K562 (cell line): ENCODE measurements around the gene DPP10. TPM values are rescaled to one million over a fixed set of nuclear protein-coding genes. Genes with fewer than 3 reads are reported as not detected.

Source experiments
- ATAC-seq: fragments of 200-7000 bp; cut with Tn5 transposase; 3 replicates; pipeline ENCODE4 v1.9.1; 2020; ENCODE audit warnings: moderate library complexity
- BruUV-seq: library from RNA; stranded (reverse); fragments of 400-500 nt; replicated peaks from 2 replicates; lab custom pipeline; 2021; lab: Mats Ljungman, UMichigan
- CTCF ChIA-PET: fragments of 300-600 bp; formaldehyde crosslinking; extraction: SDS; loops from one replicate; lab custom pipeline; 2021; ENCODE audit warnings: low intra/inter-chr PET ratio; lab: Yijun Ruan, JAX
- POLR2A ChIA-PET: fragments of 300-600, 350-650 bp; sonication (Branson Sonifier 250); formaldehyde crosslinking; extraction: SDS; loops from one replicate; lab custom pipeline; 2021; ENCODE audit warnings: antibody characterized with exemption, inconsistent platforms; lab: Yijun Ruan, JAX
- DNase-seq, 4 experiments: peaks; one replicate each; pipeline versions ENCODE4 v3.0.0 to v3.0.0-alpha.2; 2011 to 2018; ENCODE audit warnings: low spot score in 3 of 4, mixed read lengths in 3 of 4; ENCODE audit errors: extremely low read depth in 1 of 4
- FAIRE-seq: peaks from 2 replicates; lab custom pipeline; 2011; peaks lifted over from hg19 to GRCh38; lab: Jason Lieb, UNC
- H2AFZ ChIP-seq: 2 replicates; pipeline ENCODE4 v1.6.0; 2011; ENCODE audit warnings: low read depth, low read length, control low read depth, inconsistent platforms
- H3K27ac ChIP-seq: fragments of 200-600 bp; 3 replicates; pipeline ENCODE4 v1.8.0; 2011; ENCODE audit warnings: low read depth, mild to moderate bottlenecking, control low read depth, inconsistent platforms, low read length, moderate library complexity, mixed read lengths; ENCODE audit errors: extremely low read depth
- H3K27me3 ChIP-seq, 2 experiments: fragments of 300-600 bp in 1 of 2; 2 replicates in 1 of 2; 3 replicates in 1 of 2; pipeline versions ENCODE4 v1.6.0 to v1.8.0; 2011; ENCODE audit warnings: inconsistent platforms in 2 of 2, low read length in 2 of 2, mild to moderate bottlenecking in 1 of 2, mixed read lengths in 1 of 2, moderate library complexity in 1 of 2; ENCODE audit not compliant: control insufficient read depth in 2 of 2, insufficient read depth in 2 of 2
- H3K36me3 ChIP-seq: fragments of 300-600 bp; 3 replicates; pipeline ENCODE4 v1.8.0; 2011; ENCODE audit warnings: mild to moderate bottlenecking, low read length, inconsistent platforms; ENCODE audit not compliant: control insufficient read depth, insufficient read depth
- H3K4me1 ChIP-seq, 2 experiments: fragments of 200-600 bp in 1 of 2; replicated peaks in 1 of 2; 2 replicates in 1 of 2; 3 replicates in 1 of 2; pipeline versions ENCODE4 v1.5.1 to v1.8.0; 2011; ENCODE audit warnings: inconsistent platforms in 2 of 2, low read length in 2 of 2, mild to moderate bottlenecking in 1 of 2, mixed read lengths in 1 of 2, moderate library complexity in 1 of 2; ENCODE audit not compliant: control insufficient read depth in 2 of 2, insufficient read depth in 2 of 2
- H3K4me2 ChIP-seq: 2 replicates; pipeline ENCODE4 v1.6.1; 2011; ENCODE audit warnings: low read length, control low read depth, inconsistent platforms, mixed read lengths; ENCODE audit not compliant: insufficient read depth
- H3K4me3 ChIP-seq: fragments of 200-600 bp; sonication (generic), shearing (Covaris generic); 2 replicates; pipeline ENCODE4 v1.5.1; 2016; ENCODE audit warnings: control low read depth, inconsistent platforms
- H3K79me2 ChIP-seq: fragments of 200-600 bp; 3 replicates; pipeline ENCODE4 v1.8.0; 2011; ENCODE audit warnings: low read length, inconsistent platforms; ENCODE audit not compliant: control insufficient read depth, insufficient read depth
- H3K9ac ChIP-seq, 2 experiments: 2 replicates each; pipeline versions ENCODE4 v1.6.0 to v1.6.1; 2011; ENCODE audit warnings: low read depth in 2 of 2, low read length in 2 of 2, control low read depth in 1 of 2, inconsistent platforms in 1 of 2, mild to moderate bottlenecking in 1 of 2, mixed read lengths in 1 of 2; ENCODE audit not compliant: insufficient read depth in 1 of 2
- H3K9me1 ChIP-seq: one replicate; pipeline ENCODE4 v1.6.0; 2011; ENCODE audit warnings: inconsistent platforms, mild to moderate bottlenecking, low read length, moderate library complexity; ENCODE audit not compliant: control insufficient read depth, insufficient read depth
- H3K9me3 ChIP-seq: replicated peaks from 2 replicates; pipeline ENCODE4 v1.5.1; 2011; ENCODE audit warnings: low read depth, low read length, inconsistent platforms; ENCODE audit not compliant: control insufficient read depth, insufficient read depth
- H4K20me1 ChIP-seq: replicated peaks from 2 replicates; pipeline ENCODE4 v1.6.1; 2011; ENCODE audit warnings: low read length, inconsistent platforms, mixed read lengths; ENCODE audit not compliant: control insufficient read depth, insufficient read depth
- ATF1 ChIP-seq, 2 experiments: fragments of 450-650 bp in 1 of 2; IDR thresholded peaks; 2 replicates each; pipeline ENCODE4 v1.6.1; 2016; ENCODE audit warnings: missing compliant biosample characterization in 1 of 2, missing genetic modification characterization in 1 of 2
- CHAMP1 ChIP-seq: fragments of 450-650 bp; IDR thresholded peaks from 2 replicates; pipeline ENCODE4 v1.6.1; 2016; ENCODE audit warnings: mild to moderate bottlenecking
- CHD2 ChIP-seq: IDR thresholded peaks from 2 replicates; pipeline ENCODE4 v1.6.1; 2011; ENCODE audit warnings: low read depth, low read length
- CLOCK ChIP-seq: fragments of 250-450 bp; sonication (Bioruptor Pico); IDR thresholded peaks from 2 replicates; pipeline ENCODE4 v1.4.0; 2020; ENCODE audit warnings: mild to moderate bottlenecking, moderate library complexity, borderline replicate concordance
- E2F4 ChIP-seq: sonication (generic); formaldehyde crosslinking; IDR thresholded peaks from 2 replicates; pipeline ENCODE4 v1.8.0; 2022; ENCODE audit warnings: mild to moderate bottlenecking, low read depth, missing genetic modification reagents
- L3MBTL2 ChIP-seq: fragments of 450-650 bp; IDR thresholded peaks from 2 replicates; pipeline ENCODE4 v1.6.1; 2016; ENCODE audit warnings: mild to moderate bottlenecking, moderate library complexity
- MTA2 ChIP-seq: fragments of 450-650 bp; IDR thresholded peaks from 2 replicates; pipeline ENCODE4 v1.6.1; 2016; ENCODE audit warnings: low read depth
- PTRF ChIP-seq: fragments of 450-650 bp; IDR thresholded peaks from 2 replicates; pipeline ENCODE4 v1.6.1; 2016; ENCODE audit warnings: mild to moderate bottlenecking, missing genetic modification characterization, missing compliant biosample characterization
- ZBTB33 ChIP-seq: sonication (generic); formaldehyde crosslinking; IDR thresholded peaks from 2 replicates; pipeline ENCODE4 v1.8.1; 2023; ENCODE audit warnings: mild to moderate bottlenecking, missing genetic modification reagents
- ZNF274 ChIP-seq: IDR thresholded peaks from 2 replicates; pipeline ENCODE4 v1.6.1; 2011; ENCODE audit warnings: low read depth, mild to moderate bottlenecking, low read length, moderate library complexity, borderline replicate concordance
- WGBS: fragments of 100-300 bp; shearing (Covaris generic); methylation state at CpG from one replicate; pipeline ENCODE4 v1.1.6; 2016; ENCODE audit warnings: low coverage, mixed read lengths; ENCODE audit not compliant: insufficient coverage; ENCODE audit errors: missing lambda C conversion rate; 5-methylcytosine and 5-hydroxymethylcytosine counted together
- in situ Hi-C: fragments of 300-500 bp; cut with MboI; formaldehyde crosslinking; loops from 4 replicates; pipeline ENCODE4 v1.15.0; 2018; ENCODE audit warnings: inconsistent platforms, mixed read lengths
- intact Hi-C: fragments of 100-400 bp; cut with micrococcal nuclease; formaldehyde crosslinking; loops from 2 replicates; pipeline ENCODE4 v1.14.2; 2022
- polyA plus RNA-seq, 8 experiments: library from polyadenylated mRNA; depleted of rRNA in 4 of 8; stranded (reverse) in 5 of 8; unstranded in 3 of 8; fragments of >200 nt; fragmentation: Nextera tagmentation in 2 of 8; fragmentation: Illumina TruSeq in 1 of 8; extraction: Ambion mirVana in 2 of 8; extraction: Trizol in 1 of 8; gene quantifications; 2 replicates each; pipeline versions ENCODE4 v1.2.1 to v1.2.3, GENCODE V29; 2011 to 2014; ENCODE audit warnings: inconsistent platforms in 1 of 8, missing spikeins in 1 of 8
- total RNA-seq, 7 experiments: library from RNA; depleted of rRNA in 6 of 7; stranded (reverse); fragments of >200 nt in 6 of 7; fragmentation: Illumina TruSeq in 2 of 7; extraction: Trizol in 2 of 7; gene quantifications; 2 replicates each; pipeline versions ENCODE4 v1.2.1 to v1.2.3, GENCODE V29; 2011 to 2021; ENCODE audit warnings: low replicate concordance in 1 of 7

The DPP10 gene
- total and polyA plus RNA-seq, 9 of the 15 experiments (the other 6 are each of a cell fraction or from before 2014, with no cell fraction given) = not detected

- Histone ChIP-seq H3K4me1 (no peaks in the 10 kb centered on the region), H3K9me3 (no peaks in the 10 kb centered on the region; the same call in 1 of the 2 replicates)
- TF ChIP-seq PTRF (no peak), L3MBTL2 (no peak), CHD2 (no peak), CLOCK (CRISPR knock-in tag) (no peak), MTA2 (no peak), ZBTB33 (no peak), E2F4 (no peak), ZNF274 (no peak), ATF1 (CRISPR knock-in tag; IDR thresholded peaks at IDR 0.05) (no peak), ATF1 (tag; IDR thresholded peaks at IDR 0.05) (no peak), CHAMP1 (no peak)
- TF ChIP-seq, all 486 proteins: peak for 0
- Histone ChIP-seq H3K4me2 (no peak overlapping the region), H3K9ac (no peak overlapping the region), H3K9me1 (no peaks in the 10 kb centered on the region), H3K4me3 (no peak overlapping the region), H4K20me1 (no peaks in the 10 kb centered on the region), H3K36me3 (no peaks in the 10 kb centered on the region), H3K79me2 (no peaks in the 10 kb centered on the region), H3K27me3 (no peaks in the 10 kb centered on the region), H3K27ac (no peak overlapping the region), H2AFZ (no peak overlapping the region)
- FAIRE-seq (no peak), ATAC-seq (no peak), DNase-seq (no peak)
- in situ Hi-C loops = no loop called here
- no TSS peak for BruUV-seq
- POLR2A ChIA-PET = no interaction called here
- 0% methylated on average over 3 of the region's 3 CpGs for WGBS
- CTCF ChIA-PET = no interaction called here
- intact Hi-C loops = no loop called here
Measured at GRCh38 chr2:114805195-114805594, 362.8 kb downstream of the DPP10 start.
